GM19468 (cell line): Measurements from ENCODE around the gene CORO6.

Source experiments
- ATAC-seq: cut with Tn5 transposase; IDR thresholded peaks from one replicate; pipeline ENCODE4 v1.9.1; 2021; ENCODE audit warnings: mild to moderate bottlenecking, moderate library complexity, moderate number of reproducible peaks; ENCODE audit not compliant: unreplicated experiment; ENCODE audit errors: extremely low read depth

The CORO6 gene

GRCh38 chr17:29614349-29615047 is 8.2 kb downstream of the CORO6 start:
- ATAC-seq = no peak

- ATAC-seq = no peak
These were observed 8.9 kb downstream of the CORO6 start for GRCh38 chr17:29613856-29614255.

- ATAC-seq = no peak
These were observed 9.3 kb downstream of the CORO6 start for GRCh38 chr17:29613352-29613837.

- ATAC-seq = no peak
These were observed 10.1 kb downstream of the CORO6 start for GRCh38 chr17:29612404-29613280.

GRCh38 chr17:29612094-29612403 is 10.7 kb downstream of the CORO6 start:
- ATAC-seq = no peak

GRCh38 chr17:29611351-29612093 is 11.2 kb downstream of the CORO6 start:
- no peak for ATAC-seq

GRCh38 chr17:29610395-29610794 is 12.3 kb downstream of the CORO6 start:
- no peak for ATAC-seq

- no peak for ATAC-seq
These were observed 13.7 kb downstream of the CORO6 start for GRCh38 chr17:29608986-29609385.

- ATAC-seq = no peak
These were observed 15.0 kb downstream of the CORO6 start for GRCh38 chr17:29607557-29608195.

- ATAC-seq = no peak
These were observed 19.5 kb downstream of the CORO6 start for GRCh38 chr17:29603109-29603674.

- no peak for ATAC-seq
These were observed 25.1 kb downstream of the CORO6 start for GRCh38 chr17:29597361-29598172.

- ATAC-seq = no peak
These were observed 25.9 kb downstream of the CORO6 start for GRCh38 chr17:29596811-29597210.

- no peak for ATAC-seq
These were observed 26.6 kb downstream of the CORO6 start for GRCh38 chr17:29595943-29596774.

GRCh38 chr17:29595107-29595942 is 27.4 kb downstream of the CORO6 start:
- ATAC-seq = no peak

GRCh38 chr17:29594519-29595090 is 28.1 kb downstream of the CORO6 start:
- ATAC-seq = no peak

GRCh38 chr17:29593591-29594518 is 28.9 kb downstream of the CORO6 start:
- ATAC-seq = no peak
